ENCODE results near the gene FBXO42.
"Not testable (repeated sequence)": the region's sequence is repeated elsewhere in the genome, so short reads cannot be mapped to it uniquely, and the experiment has no call there.

FBXO42 gene

GRCh38 chr1:16242556-16243214 lies 109.6 kb downstream of the FBXO42 start:
- DNase-seq (ENCODE audit: low spot score) = no peak

GRCh38 chr1:16241221-16241708 lies 111.0 kb downstream of the FBXO42 start:
- no peak for DNase-seq (ENCODE audit: low spot score)

GRCh38 chr1:16239972-16240491 lies 112.2 kb downstream of the FBXO42 start:
- no peak for DNase-seq (ENCODE audit: low spot score)

GRCh38 chr1:16237343-16237830 lies 114.9 kb downstream of the FBXO42 start:
- DNase-seq (ENCODE audit: low spot score) = no peak

- peak; percentile 95 for DNase-seq (ENCODE audit: low spot score)
Measured at GRCh38 chr1:16236511-16237342, 115.6 kb downstream of the FBXO42 start, which contains the start of gene CPLANE2. Gene CPLANE2 (minus strand): TSS chr1:16237183. CDS start chr1:16236742, 441 bp downstream.

GRCh38 chr1:16235944-16236510 lies 116.3 kb downstream of the FBXO42 start:
- DNase-seq (ENCODE audit: low spot score) = peak; percentile 84

GRCh38 chr1:16235347-16235746 lies 116.9 kb downstream of the FBXO42 start:
- DNase-seq (ENCODE audit: low spot score) = no peak

GRCh38 chr1:16233431-16233830 lies 118.8 kb downstream of the FBXO42 start:
- no peak for DNase-seq (ENCODE audit: low spot score)

GRCh38 chr1:16232316-16232710 lies 120.0 kb downstream of the FBXO42 start:
- DNase-seq (ENCODE audit: low spot score) = no peak

GRCh38 chr1:16231331-16232315 lies 120.7 kb downstream of the FBXO42 start:
- DNase-seq (ENCODE audit: low spot score) = no peak

GRCh38 chr1:16230744-16231143 lies 121.5 kb downstream of the FBXO42 start:
- no peak for DNase-seq (ENCODE audit: low spot score)

GRCh38 chr1:16229976-16230740 lies 122.1 kb downstream of the FBXO42 start:
- DNase-seq (ENCODE audit: low spot score) = no peak

GRCh38 chr1:16226490-16227179 lies 125.6 kb downstream of the FBXO42 start:
- no peak for DNase-seq (ENCODE audit: low spot score)

GRCh38 chr1:16226129-16226489 lies 126.2 kb downstream of the FBXO42 start:
- DNase-seq (ENCODE audit: low spot score) = no peak

- DNase-seq (ENCODE audit: low spot score) = no peak
Measured at GRCh38 chr1:16224472-16224871, 127.8 kb downstream of the FBXO42 start.

GRCh38 chr1:16222716-16223115 lies 129.6 kb downstream of the FBXO42 start:
- not testable (repeated sequence) for DNase-seq (ENCODE audit: low spot score)

GRCh38 chr1:16221499-16221898 lies 130.8 kb downstream of the FBXO42 start:
- DNase-seq (ENCODE audit: low spot score) = no peak

- no peak for DNase-seq (ENCODE audit: low spot score)
Measured at GRCh38 chr1:16219968-16220500, 132.2 kb downstream of the FBXO42 start.

GRCh38 chr1:16218674-16219071 lies 133.6 kb downstream of the FBXO42 start:
- DNase-seq (ENCODE audit: low spot score) = no peak

Measured in hematopoietic multipotent progenitor cell treated with erythropoietin and hydrocortisone succinate and interleukin-3 and kit ligand, for 15 days (in vitro differentiated cells).